ENCODE measurements around the gene MRPL53. TPM values are rescaled to one million over a fixed set of nuclear protein-coding genes. Genes with fewer than 3 reads are reported as not detected.

Gene MRPL53
- total RNA-seq, 2 donors from 2014 or later = 50.9 to 62.7 TPM

DNA sequence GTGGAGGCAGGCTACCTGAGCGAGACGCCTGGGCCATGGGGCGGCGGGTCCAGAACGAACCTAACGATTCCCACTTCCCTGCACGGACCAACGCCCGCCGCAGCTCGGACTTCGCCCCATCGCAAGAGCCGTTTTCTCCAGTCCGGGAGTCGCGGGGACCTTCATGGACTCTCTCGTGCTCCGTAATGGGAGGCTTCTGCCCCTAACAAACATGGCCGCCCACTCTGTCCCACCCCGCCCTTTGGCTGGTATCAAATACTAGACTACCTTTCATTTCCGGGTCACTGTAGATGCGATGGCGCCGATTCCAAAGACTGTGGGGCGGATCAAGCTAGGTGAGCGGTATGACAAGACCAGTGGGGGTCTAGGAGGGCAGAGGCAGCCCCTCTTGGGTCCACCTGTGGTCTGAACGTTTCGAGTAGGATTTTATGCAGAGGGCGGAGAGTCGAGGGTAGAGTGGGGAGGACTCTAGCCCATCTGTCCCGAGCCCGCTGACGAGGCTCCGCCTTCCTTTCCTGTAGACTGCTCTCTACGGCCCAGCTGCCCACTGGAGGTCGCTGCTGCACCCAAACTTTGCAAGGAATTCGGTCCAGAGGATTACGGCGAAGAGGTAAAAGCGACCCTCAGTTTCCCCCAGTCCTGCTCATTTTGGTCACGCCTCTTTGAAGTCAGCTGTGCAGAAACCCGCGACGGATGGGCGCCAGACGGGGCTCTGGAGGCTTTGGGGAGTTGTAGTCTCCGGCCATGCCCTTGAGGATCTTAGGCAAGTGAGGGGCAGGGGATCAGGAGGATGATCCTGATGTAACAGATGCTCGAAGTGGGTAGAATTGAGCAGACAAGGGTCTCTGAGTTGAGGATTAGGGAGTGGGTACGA, 10.6 kb upstream of the MRPL53 start, which contains the start of the genes CCDC142 and TTC31:
CCDC142 (minus strand) TSS at position 198 of the 874 bp plus-strand sequence; CDS start at position 37, 161 bp downstream.
TTC31 (plus strand) TSS at position 281 of the 874 bp plus-strand sequence; CDS start at position 296, 15 bp downstream.
- Histone ChIP-seq H3K27me3 (ENCODE audit: control insufficient read depth, insufficient read depth, low read length, poor library complexity, severe bottlenecking) (no peaks in the 10 kb centered on the region), H3K27ac (ENCODE audit: low read depth, low read length) (peak within 1 kb of the TSS; percentile 69), H3K9me3 (ENCODE audit: control insufficient read depth, low read length) (no peaks in the 10 kb centered on the region), H3K4me1 (ENCODE audit: control insufficient read depth, insufficient read depth, low read length) (peaks cover 3% of the 10 kb centered on the region), H3K9ac (ENCODE audit: extremely low read depth, low read length, poor library complexity, severe bottlenecking) (peak within 1 kb of the TSS; percentile 78), H3K36me3 (ENCODE audit: control insufficient read depth, insufficient read depth, low read length) (peaks cover 17% of the 10 kb centered on the region), H3K4me3 (ENCODE audit: low read length) (peak within 1 kb of the TSS; percentile 96)
- Mint-ChIP-seq H3K27ac (peak within 1 kb of the TSS; percentile 98), H3K4me1 (peaks cover 8% of the 10 kb centered on the region), H3K27me3 (ENCODE audit: insufficient read depth) (no peaks in the 10 kb centered on the region), H3K4me3 (peak within 1 kb of the TSS; percentile 86), H3K9me3 (no peaks in the 10 kb centered on the region), H3K36me3 (ENCODE audit: low read depth) (peaks cover 29% of the 10 kb centered on the region)
- 2% methylated on average over 40 to 50 of the region's 50 CpGs for WGBS, 2 experiments (ENCODE audit: insufficient coverage in 1 of 2, insufficient read length in 1 of 2)
- peak; percentile 98 for DNase-seq
- TF ChIP-seq, protein P1, sequence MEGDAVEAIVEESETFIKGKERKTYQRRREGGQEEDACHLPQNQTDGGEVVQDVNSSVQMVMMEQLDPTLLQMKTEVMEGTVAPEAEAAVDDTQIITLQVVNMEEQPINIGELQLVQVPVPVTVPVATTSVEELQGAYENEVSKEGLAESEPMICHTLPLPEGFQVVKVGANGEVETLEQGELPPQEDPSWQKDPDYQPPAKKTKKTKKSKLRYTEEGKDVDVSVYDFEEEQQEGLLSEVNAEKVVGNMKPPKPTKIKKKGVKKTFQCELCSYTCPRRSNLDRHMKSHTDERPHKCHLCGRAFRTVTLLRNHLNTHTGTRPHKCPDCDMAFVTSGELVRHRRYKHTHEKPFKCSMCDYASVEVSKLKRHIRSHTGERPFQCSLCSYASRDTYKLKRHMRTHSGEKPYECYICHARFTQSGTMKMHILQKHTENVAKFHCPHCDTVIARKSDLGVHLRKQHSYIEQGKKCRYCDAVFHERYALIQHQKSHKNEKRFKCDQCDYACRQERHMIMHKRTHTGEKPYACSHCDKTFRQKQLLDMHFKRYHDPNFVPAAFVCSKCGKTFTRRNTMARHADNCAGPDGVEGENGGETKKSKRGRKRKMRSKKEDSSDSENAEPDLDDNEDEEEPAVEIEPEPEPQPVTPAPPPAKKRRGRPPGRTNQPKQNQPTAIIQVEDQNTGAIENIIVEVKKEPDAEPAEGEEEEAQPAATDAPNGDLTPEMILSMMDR (conservative IDR thresholded peaks at IDR 0.05) = peak; percentile 93

DNA sequence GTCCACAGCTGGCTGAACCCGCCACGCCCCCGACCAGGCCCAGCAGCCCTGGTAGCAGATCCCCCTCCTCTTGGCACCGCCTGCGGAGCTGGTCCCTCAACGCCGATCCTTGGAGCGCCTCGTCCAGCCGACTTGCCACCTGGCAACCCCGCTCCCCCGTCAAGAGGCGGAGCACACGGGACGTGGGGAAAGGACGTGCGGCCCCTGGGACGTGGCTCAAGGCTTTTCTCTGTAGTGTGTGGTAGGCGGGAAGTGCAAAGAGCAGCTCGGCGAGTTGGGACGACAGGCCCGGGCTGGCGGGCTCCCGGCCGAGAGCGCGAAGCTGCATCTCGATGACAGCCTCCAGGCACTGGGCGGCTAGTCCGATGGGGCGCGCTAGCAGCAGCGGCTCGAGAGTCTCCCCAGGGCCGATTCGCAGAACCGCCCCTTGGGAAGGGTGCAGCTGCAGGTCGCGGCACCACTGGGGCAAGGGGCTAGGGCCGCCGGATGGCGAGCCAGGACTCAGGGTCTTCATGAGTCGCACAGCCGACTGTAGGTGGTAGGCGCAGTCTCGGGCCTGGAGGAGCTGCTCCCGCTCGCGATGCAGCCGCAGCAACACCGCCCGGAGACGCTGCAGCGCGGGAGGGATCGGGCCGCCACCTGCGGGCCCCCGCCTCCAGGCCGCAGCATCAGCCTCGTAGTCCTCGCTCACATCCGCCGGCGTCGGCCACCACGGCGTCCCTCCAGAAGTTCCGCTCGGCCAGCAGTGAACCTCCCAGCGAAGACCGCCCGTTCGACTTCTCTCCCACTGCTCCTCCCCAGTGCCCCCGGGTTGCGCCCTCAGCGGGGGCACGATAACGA, 9.7 kb upstream of the MRPL53 start:
- no peaks in the 10 kb centered on the region for H3K27me3 ChIP-seq (ENCODE audit: control insufficient read depth, insufficient read depth, low read length, poor library complexity, severe bottlenecking)
- no peaks in the 10 kb centered on the region for H3K9me3 ChIP-seq (ENCODE audit: control insufficient read depth, low read length)
- H3K9ac ChIP-seq (ENCODE audit: extremely low read depth, low read length, poor library complexity, severe bottlenecking) = peak overlapping the region; percentile 78
- peaks cover 3% of the 10 kb centered on the region for H3K4me1 ChIP-seq (ENCODE audit: control insufficient read depth, insufficient read depth, low read length)
- DNase-seq = peak; percentile 61
- peaks cover 22% of the 10 kb centered on the region for H3K36me3 ChIP-seq (ENCODE audit: control insufficient read depth, insufficient read depth, low read length)
- peak overlapping the region; percentile 96 for H3K4me3 ChIP-seq (ENCODE audit: low read length)
- H3K27ac ChIP-seq (ENCODE audit: low read depth, low read length) = peak overlapping the region; percentile 4
- Mint-ChIP-seq H3K27ac (peak overlapping the region; percentile 98), H3K4me1 (peaks cover 8% of the 10 kb centered on the region), H3K36me3 (ENCODE audit: low read depth) (peaks cover 34% of the 10 kb centered on the region), H3K4me3 (peak overlapping the region; percentile 86), H3K27me3 (ENCODE audit: insufficient read depth) (no peaks in the 10 kb centered on the region), H3K9me3 (no peaks in the 10 kb centered on the region)
- 2% methylated on average over 36 to 80 of the region's 80 CpGs for WGBS, 2 experiments (ENCODE audit: insufficient coverage in 1 of 2, insufficient read length in 1 of 2)
- TF ChIP-seq, protein P1 (conservative IDR thresholded peaks at IDR 0.05) = no peak

DNA sequence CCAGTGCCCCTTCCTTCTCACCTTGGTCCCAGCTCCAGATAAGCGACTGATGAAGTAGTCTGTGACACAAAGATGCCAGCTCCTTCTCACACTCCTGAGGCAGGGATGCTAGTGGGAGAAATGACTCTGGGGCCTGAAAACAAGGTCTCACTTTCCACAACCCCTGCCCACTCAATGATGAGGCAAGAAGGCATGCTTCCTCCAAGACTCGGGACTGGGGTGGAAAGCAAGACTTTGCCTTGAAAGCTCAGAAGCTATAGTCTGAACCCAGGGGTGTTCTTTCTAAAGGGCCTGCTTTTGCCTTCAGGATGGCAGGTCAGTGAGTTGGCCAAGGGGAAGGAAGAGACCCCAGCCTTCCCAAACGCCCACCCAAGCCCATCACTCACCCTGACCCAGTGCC, 9.0 kb upstream of the MRPL53 start:
- 80 to 81% methylated on average over 1 to 3 of the region's 3 CpGs for WGBS, 2 experiments (ENCODE audit: insufficient coverage in 1 of 2, insufficient read length in 1 of 2)
- H3K4me1 Mint-ChIP-seq = peaks cover 8% of the 10 kb centered on the region
- H3K36me3 ChIP-seq (ENCODE audit: control insufficient read depth, insufficient read depth, low read length) = peaks cover 20% of the 10 kb centered on the region
- H3K27ac Mint-ChIP-seq = no peak overlapping the region
- H3K9ac ChIP-seq (ENCODE audit: extremely low read depth, low read length, poor library complexity, severe bottlenecking) = no peak overlapping the region
- H3K4me3 ChIP-seq (ENCODE audit: low read length) = peak overlapping the region; percentile 96
- H3K9me3 ChIP-seq (ENCODE audit: control insufficient read depth, low read length) = no peaks in the 10 kb centered on the region
- peak overlapping the region; percentile 86 for H3K4me3 Mint-ChIP-seq
- H3K27me3 ChIP-seq (ENCODE audit: control insufficient read depth, insufficient read depth, low read length, poor library complexity, severe bottlenecking) = no peaks in the 10 kb centered on the region
- no peaks in the 10 kb centered on the region for H3K27me3 Mint-ChIP-seq (ENCODE audit: insufficient read depth)
- H3K4me1 ChIP-seq (ENCODE audit: control insufficient read depth, insufficient read depth, low read length) = peaks cover 3% of the 10 kb centered on the region
- TF ChIP-seq, protein P1 (conservative IDR thresholded peaks at IDR 0.05) = no peak
- H3K9me3 Mint-ChIP-seq = no peaks in the 10 kb centered on the region
- peaks cover 30% of the 10 kb centered on the region for H3K36me3 Mint-ChIP-seq (ENCODE audit: low read depth)
- H3K27ac ChIP-seq (ENCODE audit: low read depth, low read length) = no peak overlapping the region
- no peak for DNase-seq

Data from endodermal cell (in vitro differentiated cells).